GM12864 (cell line): ENCODE measurements around the gene IQSEC1.

ENCODE experiments used
- DNase-seq: peaks from one replicate; pipeline ENCODE4 v3.0.0-alpha.2; 2011; ENCODE audit warnings: low read depth
- H3K4me3 ChIP-seq: 2 replicates; pipeline ENCODE4 v1.5.1; 2011; ENCODE audit warnings: mild to moderate bottlenecking, low read depth, low read length, control low read depth
- CTCF ChIP-seq: IDR thresholded peaks from 2 replicates; pipeline ENCODE4 v1.5.1; 2011; ENCODE audit warnings: low read depth, mild to moderate bottlenecking, moderate library complexity, low read length, control low read depth, inconsistent platforms; ENCODE audit errors: missing control alignments

The IQSEC1 gene

GRCh38 chr3:12946649-12947316 lies 126.4 kb downstream of the IQSEC1 start:
- TF ChIP-seq CTCF, result no peak
- H3K4me3 ChIP-seq, result no peak overlapping the region
- DNase-seq, result no peak

- no peak for DNase-seq
- TF ChIP-seq CTCF, result no peak
- H3K4me3 ChIP-seq, result no peak overlapping the region
Observed at GRCh38 chr3:12946251-12946648, 127.0 kb downstream of the IQSEC1 start.

- no peak overlapping the region for H3K4me3 ChIP-seq
- no peak for TF ChIP-seq CTCF
- no peak for DNase-seq
Observed at GRCh38 chr3:12944849-12945248, 128.4 kb downstream of the IQSEC1 start.

GRCh38 chr3:12944413-12944812 lies 128.8 kb downstream of the IQSEC1 start:
- TF ChIP-seq CTCF, result no peak
- no peak overlapping the region for H3K4me3 ChIP-seq
- no peak for DNase-seq

GRCh38 chr3:12943124-12944021 lies 129.9 kb downstream of the IQSEC1 start:
- no peak for TF ChIP-seq CTCF
- H3K4me3 ChIP-seq, result no peak overlapping the region
- DNase-seq, result no peak

- TF ChIP-seq CTCF, result no peak
- no peak for DNase-seq
- no peak overlapping the region for H3K4me3 ChIP-seq
Observed at GRCh38 chr3:12941495-12942023, 131.7 kb downstream of the IQSEC1 start.
